ENCODE data around the gene HLA-DRB5.
"Not testable (repeated sequence)": the region's sequence is repeated elsewhere in the genome, so short reads cannot be mapped to it uniquely, and the experiment has no call there.

The HLA-DRB5 gene

GRCh38 chr6:32551410-32551809 lies 21.3 kb upstream of the HLA-DRB5 start:
- Histone ChIP-seq H2AFZ (ENCODE audit: low read depth, low read length) (no peak overlapping the region), H3K9ac (ENCODE audit: low read depth, low read length) (no peak overlapping the region), H3K27ac (ENCODE audit: low read length) (no peak overlapping the region), H4K20me1 (ENCODE audit: insufficient read depth, low read length) (no peaks in the 10 kb centered on the region), H3K27me3 (ENCODE audit: insufficient read depth, low read length, poor library complexity) (no peaks in the 10 kb centered on the region), H3K4me2 (ENCODE audit: insufficient read depth, low read length) (no peak overlapping the region), H3K36me3 (ENCODE audit: insufficient read depth, low read length) (no peaks in the 10 kb centered on the region), H3K4me1 (ENCODE audit: insufficient read depth, low read length) (no peaks in the 10 kb centered on the region), H3K4me3 (ENCODE audit: low read depth in 1 of 2, low read length in 2 of 2) (no peak overlapping the region), H3K79me2 (ENCODE audit: insufficient read depth, low read length) (no peaks in the 10 kb centered on the region), H3K9me3 (ENCODE audit: insufficient read depth, low read length, severe bottlenecking) (no peaks in the 10 kb centered on the region)
- ATAC-seq (ENCODE audit: insufficient read depth, low read depth): no peak
- TF ChIP-seq CTCF (IDR thresholded peaks at IDR 0.05; ENCODE audit: borderline replicate concordance, extremely low read depth, low read length, poor library complexity, severe bottlenecking) (no peak), EZH2 (IDR thresholded peaks at IDR 0.05; ENCODE audit: borderline replicate concordance, low read depth, low read length, severe bottlenecking) (no peak)
- no peak for DNase-seq

GRCh38 chr6:32539839-32540238 lies 9.8 kb upstream of the HLA-DRB5 start:
- Histone ChIP-seq H3K4me3 (ENCODE audit: low read depth in 1 of 2, low read length in 2 of 2) (no peak overlapping the region), H3K79me2 (ENCODE audit: insufficient read depth, low read length) (no peaks in the 10 kb centered on the region), H3K9me3 (ENCODE audit: insufficient read depth, low read length, severe bottlenecking) (no peaks in the 10 kb centered on the region), H3K27me3 (ENCODE audit: insufficient read depth, low read length, poor library complexity) (no peaks in the 10 kb centered on the region), H3K4me1 (ENCODE audit: insufficient read depth, low read length) (no peaks in the 10 kb centered on the region), H3K27ac (ENCODE audit: low read length) (no peak overlapping the region), H3K36me3 (ENCODE audit: insufficient read depth, low read length) (no peaks in the 10 kb centered on the region), H3K9ac (ENCODE audit: low read depth, low read length) (no peak overlapping the region), H4K20me1 (ENCODE audit: insufficient read depth, low read length) (no peaks in the 10 kb centered on the region), H3K4me2 (ENCODE audit: insufficient read depth, low read length) (no peak overlapping the region), H2AFZ (ENCODE audit: low read depth, low read length) (no peak overlapping the region)
- ATAC-seq (ENCODE audit: insufficient read depth, low read depth) (no peak), DNase-seq (no peak)
- TF ChIP-seq CTCF (IDR thresholded peaks at IDR 0.05; ENCODE audit: borderline replicate concordance, extremely low read depth, low read length, poor library complexity, severe bottlenecking) (no peak), EZH2 (IDR thresholded peaks at IDR 0.05; ENCODE audit: borderline replicate concordance, low read depth, low read length, severe bottlenecking) (no peak)

- H3K9me3 ChIP-seq (ENCODE audit: insufficient read depth, low read length, severe bottlenecking); H3K4me3 ChIP-seq (ENCODE audit: low read depth in 1 of 2, low read length in 2 of 2); H3K79me2 ChIP-seq (ENCODE audit: insufficient read depth, low read length); H3K4me2 ChIP-seq (ENCODE audit: insufficient read depth, low read length); H3K4me1 ChIP-seq (ENCODE audit: insufficient read depth, low read length); ATAC-seq (ENCODE audit: insufficient read depth, low read depth); H2AFZ ChIP-seq (ENCODE audit: low read depth, low read length); H4K20me1 ChIP-seq (ENCODE audit: insufficient read depth, low read length); H3K27ac ChIP-seq (ENCODE audit: low read length); DNase-seq; H3K9ac ChIP-seq (ENCODE audit: low read depth, low read length); H3K36me3 ChIP-seq (ENCODE audit: insufficient read depth, low read length); H3K27me3 ChIP-seq (ENCODE audit: insufficient read depth, low read length, poor library complexity): not testable (repeated sequence)
Observed at GRCh38 chr6:32530431-32530793, 325 bp upstream of the HLA-DRB5 start.

GRCh38 chr6:32522302-32523047 lies 7.6 kb downstream of the HLA-DRB5 start:
- Histone ChIP-seq H3K79me2 (ENCODE audit: insufficient read depth, low read length) (no peaks in the 10 kb centered on the region), H3K9ac (ENCODE audit: low read depth, low read length) (no peak overlapping the region), H3K4me1 (ENCODE audit: insufficient read depth, low read length) (no peaks in the 10 kb centered on the region), H3K36me3 (ENCODE audit: insufficient read depth, low read length) (no peaks in the 10 kb centered on the region), H3K27me3 (ENCODE audit: insufficient read depth, low read length, poor library complexity) (no peaks in the 10 kb centered on the region), H3K4me2 (ENCODE audit: insufficient read depth, low read length) (no peak overlapping the region), H3K27ac (ENCODE audit: low read length) (no peak overlapping the region), H2AFZ (ENCODE audit: low read depth, low read length) (no peak overlapping the region), H3K9me3 (ENCODE audit: insufficient read depth, low read length, severe bottlenecking) (no peaks in the 10 kb centered on the region), H4K20me1 (ENCODE audit: insufficient read depth, low read length) (no peaks in the 10 kb centered on the region), H3K4me3 (ENCODE audit: low read depth in 1 of 2, low read length in 2 of 2) (no peak overlapping the region)
- TF ChIP-seq EZH2 (IDR thresholded peaks at IDR 0.05; ENCODE audit: borderline replicate concordance, low read depth, low read length, severe bottlenecking) (no peak), CTCF (IDR thresholded peaks at IDR 0.05; ENCODE audit: borderline replicate concordance, extremely low read depth, low read length, poor library complexity, severe bottlenecking) (no peak)
- no peak for DNase-seq
- ATAC-seq (ENCODE audit: insufficient read depth, low read depth): no peak

Measured in DND-41 (cell line).